Activated naive CD4-positive, alpha-beta T cell treated with anti-CD3 and anti-CD28 coated beads for 36 hours (primary cell): Measurements from ENCODE around the gene SELENOF. TPM values are rescaled to one million over a fixed set of nuclear protein-coding genes. Genes with fewer than 3 reads are reported as not detected.
"Not testable (repeated sequence)": the region's sequence is repeated elsewhere in the genome, so short reads cannot be mapped to it uniquely, and the experiment has no call there.

Experiments
- CTCF ChIA-PET: fragments of 350-600 bp; sonication (Branson Sonifier 250); formaldehyde crosslinking; loops from one replicate; lab custom pipeline; 2021; ENCODE audit warnings: antibody characterized with exemption; lab: Charles Lee
- DNase-seq: peaks from one replicate; pipeline ENCODE4 v3.0.0-alpha.2; 2020
- H3K27ac Mint-ChIP-seq: one replicate; pipeline ENCODE4 v1.8.0; 2021; ENCODE audit warnings: mild to moderate bottlenecking, mixed read lengths
- H3K27me3 Mint-ChIP-seq: one replicate; pipeline ENCODE4 v1.8.0; 2021; ENCODE audit warnings: low read depth, mixed read lengths
- H3K36me3 Mint-ChIP-seq: one replicate; pipeline ENCODE4 v1.8.0; 2021; ENCODE audit warnings: low read depth, mixed read lengths
- H3K4me1 Mint-ChIP-seq: one replicate; pipeline ENCODE4 v1.8.0; 2021; ENCODE audit warnings: low read depth, mixed read lengths
- H3K4me3 Mint-ChIP-seq: one replicate; pipeline ENCODE4 v1.8.0; 2021; ENCODE audit warnings: mild to moderate bottlenecking, moderate library complexity, mixed read lengths
- H3K9me3 Mint-ChIP-seq: one replicate; pipeline ENCODE4 v1.8.0; 2021; ENCODE audit warnings: mixed read lengths
- intact Hi-C: fragments of 100-400 bp; cut with micrococcal nuclease; formaldehyde crosslinking; loops from one replicate; pipeline ENCODE4 v1.15.1; 2023
- total RNA-seq, 2 experiments: library from RNA; stranded (reverse); gene quantifications; one replicate each; pipeline ENCODE4 v1.2.3, GENCODE V29; 2021

Gene SELENOF
- total RNA-seq, 2 experiments from 2014 or later: 111 to 115 TPM

DNA sequence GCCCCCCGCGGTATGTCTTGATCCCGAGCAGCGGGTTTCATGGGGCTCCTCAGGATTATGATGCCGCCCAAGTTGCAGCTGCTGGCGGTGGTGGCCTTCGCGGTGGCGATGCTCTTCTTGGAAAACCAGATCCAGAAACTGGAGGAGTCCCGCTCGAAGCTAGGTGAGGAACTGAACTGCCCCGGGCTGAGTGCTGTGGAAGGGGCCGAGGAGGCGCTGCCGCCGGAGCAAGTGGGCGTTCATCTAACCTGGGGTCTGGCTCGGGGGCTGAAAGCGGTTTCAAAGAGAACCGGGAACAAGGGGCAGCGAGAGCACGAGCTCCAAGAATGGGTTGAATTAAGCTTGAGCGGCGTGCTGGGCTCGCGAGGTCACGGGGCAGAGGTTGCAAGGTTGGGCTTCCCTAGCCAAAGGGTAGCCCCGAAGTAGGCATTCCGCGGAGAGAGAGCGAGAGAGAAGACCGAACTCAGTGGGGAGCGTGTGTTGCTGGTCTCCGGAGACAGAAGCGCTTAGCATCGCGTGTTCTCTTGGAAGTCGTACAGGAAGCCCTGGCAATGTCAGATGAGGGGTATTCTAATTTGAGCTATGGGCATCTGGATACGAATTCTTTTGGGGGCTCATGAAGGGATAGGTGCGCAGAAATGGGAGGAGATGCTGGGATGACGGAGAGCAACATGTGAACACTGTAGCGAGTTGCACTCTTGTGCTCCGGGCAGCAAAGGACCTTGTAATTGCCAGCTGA lies 1.2 kb upstream of the SELENOF start:
- DNase-seq: peak; percentile 54
- Mint-ChIP-seq H3K4me3 (no peak overlapping the region), H3K9me3 (no peaks in the 10 kb centered on the region), H3K36me3 (peaks cover 8% of the 10 kb centered on the region), H3K4me1 (peaks cover 36% of the 10 kb centered on the region), H3K27me3 (no peaks in the 10 kb centered on the region), H3K27ac (no peak overlapping the region)
- intact Hi-C loops: loop anchor here (1.0 to 2.0 kb wide), 13 partner anchors 28 to 1976 kb away; partner anchors contain the start of genes BCL10, GTF2B, ODF2L and PKN2
- CTCF ChIA-PET: interaction anchor here (0.6 to 2.1 kb wide), 6 partner anchors 10 to 1879 kb away, joined by 3 to 6 read pairs (median 4); no protein-coding TSS in a partner anchor

DNA sequence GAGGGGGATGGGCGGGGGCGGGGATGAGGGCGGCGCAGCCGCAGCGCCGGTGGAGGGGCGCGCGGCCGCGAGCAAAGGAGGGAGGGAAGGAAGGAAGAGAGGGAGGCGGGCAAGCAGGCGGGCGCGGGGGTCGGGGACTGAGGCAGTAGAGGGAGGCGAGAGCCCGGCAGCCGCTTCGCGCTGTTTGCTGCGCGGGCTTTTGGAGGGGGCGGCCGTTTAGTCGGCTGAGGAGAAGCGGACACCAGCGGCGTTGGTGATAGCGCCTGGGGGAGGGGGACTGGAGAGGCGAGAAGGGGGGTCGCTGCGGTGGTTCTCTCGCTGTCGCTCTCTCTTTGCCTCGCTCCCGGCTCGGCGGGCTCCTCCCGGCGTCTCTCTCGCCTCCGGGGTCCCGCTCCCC lies 673 bp upstream of the SELENOF start, which contains the start of gene HS2ST1:
Gene HS2ST1 (plus strand): TSS at position 35 of the 397 bp plus-strand sequence.
- no peak within 1 kb of the TSS for H3K27ac Mint-ChIP-seq
- H3K27me3 Mint-ChIP-seq: no peaks in the 10 kb centered on the region
- no peaks in the 10 kb centered on the region for H3K9me3 Mint-ChIP-seq
- no peak within 1 kb of the TSS for H3K4me3 Mint-ChIP-seq
- peaks cover 14% of the 10 kb centered on the region for H3K36me3 Mint-ChIP-seq
- intact Hi-C loops: loop anchor here (1.0 to 2.0 kb wide), 12 partner anchors 28 to 1977 kb away; partner anchors contain the start of genes BCL10, GTF2B, ODF2L and PKN2
- peaks cover 41% of the 10 kb centered on the region for H3K4me1 Mint-ChIP-seq
- DNase-seq: no peak
- CTCF ChIA-PET: interaction anchor here (1.1 to 2.2 kb wide), 7 partner anchors 10 to 414 kb away, joined by 3 to 9 read pairs (median 4); partner anchors contain the start of gene SH3GLB1

DNA sequence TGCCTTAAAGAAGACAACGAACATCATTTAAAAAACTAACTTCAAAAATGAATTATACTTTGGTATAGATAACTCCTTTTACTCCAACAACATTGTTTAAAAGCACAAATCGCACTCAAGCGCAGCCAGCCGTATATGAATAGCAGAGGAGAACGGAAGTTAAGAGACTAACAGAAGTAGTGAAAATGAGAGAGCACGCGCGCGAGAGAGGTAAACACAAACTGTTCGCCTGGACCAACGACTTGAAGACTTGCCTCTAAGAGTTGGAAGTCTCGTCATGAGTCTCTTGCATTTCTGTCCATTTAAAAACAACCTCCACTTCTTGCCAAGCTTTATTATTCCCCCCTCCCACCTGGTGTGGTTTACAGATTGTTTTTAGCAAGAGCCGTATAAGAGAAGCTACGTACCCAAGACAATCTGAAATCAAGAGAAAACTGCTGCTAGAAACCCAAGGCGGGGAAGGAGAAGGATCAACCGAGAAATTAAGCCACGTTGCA lies 479 bp downstream of the SELENOF start:
- Mint-ChIP-seq H3K4me3 (no peak overlapping the region), H3K27ac (no peak overlapping the region), H3K36me3 (peaks cover 20% of the 10 kb centered on the region), H3K27me3 (no peaks in the 10 kb centered on the region), H3K4me1 (peaks cover 53% of the 10 kb centered on the region), H3K9me3 (no peaks in the 10 kb centered on the region)
- DNase-seq: peak; percentile 64
- CTCF ChIA-PET: interaction anchor here (0.6 to 2.6 kb wide), 10 partner anchors 10 to 432 kb away, joined by 4 to 9 read pairs (median 5); partner anchors contain the start of gene SH3GLB1
- intact Hi-C loops: no loop called here

DNA sequence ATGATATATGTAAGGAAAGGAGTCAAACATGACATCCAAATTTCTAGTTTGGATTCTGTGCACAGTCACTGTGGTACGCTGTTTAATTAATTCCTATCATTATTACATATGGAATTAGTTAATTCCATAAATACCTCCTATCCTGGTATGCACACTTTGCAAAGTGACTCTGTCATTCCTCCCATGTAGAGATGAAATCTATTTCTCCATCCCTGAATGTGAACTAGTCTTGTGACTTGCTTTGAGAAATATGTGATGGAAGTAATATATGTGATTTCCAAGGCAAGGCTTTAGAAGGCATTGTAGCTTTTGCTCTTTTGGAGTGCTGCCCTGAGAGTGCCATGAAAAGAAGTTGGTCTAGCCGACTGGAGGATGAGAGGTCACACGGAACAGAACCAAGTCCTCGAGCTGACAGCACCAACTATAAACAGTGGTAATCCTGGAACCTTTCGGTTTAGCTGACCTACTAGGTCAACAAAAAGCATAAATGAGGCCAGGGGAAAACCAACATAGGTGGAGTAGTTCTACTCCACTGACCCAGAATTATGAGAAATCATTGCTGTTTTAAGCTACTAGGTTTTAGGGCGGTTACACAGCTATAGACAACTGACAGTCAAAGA lies 1.5 kb downstream of the SELENOF start:
- intact Hi-C loops: no loop called here
- H3K27ac Mint-ChIP-seq: peak overlapping the region; percentile 53
- no peaks in the 10 kb centered on the region for H3K27me3 Mint-ChIP-seq
- peaks cover 25% of the 10 kb centered on the region for H3K36me3 Mint-ChIP-seq
- no peak for DNase-seq
- H3K9me3 Mint-ChIP-seq: no peaks in the 10 kb centered on the region
- no peak overlapping the region for H3K4me3 Mint-ChIP-seq
- H3K4me1 Mint-ChIP-seq: peaks cover 54% of the 10 kb centered on the region
- CTCF ChIA-PET: interaction anchor here (0.6 to 2.6 kb wide), 4 partner anchors 15 to 208 kb away, joined by 3 to 9 read pairs (median 8); partner anchors contain the start of gene SH3GLB1

DNA sequence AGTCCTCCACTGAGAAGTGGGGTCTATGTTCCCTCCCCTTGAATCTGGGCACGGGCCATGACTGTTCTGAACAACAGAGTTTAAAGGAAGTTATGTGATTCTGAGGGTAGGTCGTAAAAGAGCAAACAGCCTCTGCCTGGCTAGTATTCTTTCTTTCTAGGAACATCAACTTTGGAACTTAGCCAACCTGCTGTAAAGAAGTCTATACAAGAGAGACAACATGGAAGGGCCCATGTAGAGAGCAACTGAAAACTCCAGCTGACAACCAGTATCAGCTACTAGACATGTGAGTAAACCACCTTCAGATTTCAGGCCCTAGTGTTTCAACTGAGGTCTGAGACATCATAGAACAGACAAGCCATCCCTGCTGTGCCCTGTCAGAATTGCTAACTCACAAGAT lies 7.5 kb downstream of the SELENOF start:
- Mint-ChIP-seq H3K4me3 (no peak overlapping the region), H3K27ac (no peak overlapping the region), H3K36me3 (peaks cover 31% of the 10 kb centered on the region), H3K4me1 (peaks cover 48% of the 10 kb centered on the region), H3K9me3 (no peaks in the 10 kb centered on the region), H3K27me3 (no peaks in the 10 kb centered on the region)
- intact Hi-C loops: no loop called here
- DNase-seq: no peak
- CTCF ChIA-PET: no interaction called here

DNA sequence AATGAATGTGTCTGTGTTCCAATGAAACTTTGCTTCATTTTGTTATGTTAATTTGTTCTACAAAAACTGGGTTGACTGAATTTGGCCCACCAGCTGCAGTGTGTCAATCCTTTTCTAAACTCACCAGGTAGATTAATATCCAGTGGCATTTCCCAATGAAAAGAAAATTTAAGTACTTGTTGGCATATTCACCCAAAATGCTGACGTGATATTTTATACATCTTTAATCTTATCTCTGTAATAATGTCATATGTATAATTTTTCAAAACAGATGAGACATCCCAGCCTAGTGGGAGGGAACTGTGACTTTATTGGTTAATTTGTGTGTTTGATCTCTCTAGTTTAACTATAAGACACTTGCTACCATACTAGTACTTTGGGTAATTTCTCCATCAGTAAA lies 8.1 kb downstream of the SELENOF start:
- Mint-ChIP-seq H3K27me3 (no peaks in the 10 kb centered on the region), H3K27ac (no peak overlapping the region), H3K4me3 (no peak overlapping the region), H3K36me3 (peaks cover 34% of the 10 kb centered on the region), H3K9me3 (no peaks in the 10 kb centered on the region), H3K4me1 (peaks cover 42% of the 10 kb centered on the region)
- CTCF ChIA-PET: interaction anchor here (0.5 kb wide), 1 partner anchor 1972 kb away, joined by 4 read pairs; no protein-coding TSS in a partner anchor
- no peak for DNase-seq
- intact Hi-C loops: no loop called here

DNA sequence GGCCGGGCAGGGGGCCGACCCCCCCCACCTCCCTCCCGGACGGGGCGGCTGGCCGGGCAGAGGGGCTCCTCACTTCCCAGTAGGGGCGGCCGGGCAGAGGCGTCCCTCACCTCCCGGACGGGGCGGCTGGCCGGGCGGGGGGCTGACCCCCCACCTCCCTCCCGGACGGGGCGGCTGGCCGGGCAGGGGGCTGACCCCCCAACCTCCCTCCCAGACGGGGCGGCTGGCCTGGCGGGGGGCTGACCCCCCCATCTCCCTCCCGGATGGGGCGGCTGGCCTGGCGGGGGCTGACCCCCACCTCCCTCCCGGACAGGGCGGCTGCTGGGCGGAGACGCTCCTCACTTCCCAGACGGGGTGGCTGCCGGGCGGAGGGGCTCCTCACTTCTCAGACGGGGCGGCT lies 14.5 kb downstream of the SELENOF start:
- CTCF ChIA-PET, DNase-seq, intact Hi-C loops, H3K9me3 Mint-ChIP-seq, H3K4me3 Mint-ChIP-seq, H3K27ac Mint-ChIP-seq, H3K27me3 Mint-ChIP-seq: not testable (repeated sequence)
- peaks cover 21% of the 10 kb centered on the region for H3K4me1 Mint-ChIP-seq
- H3K36me3 Mint-ChIP-seq: peaks cover 26% of the 10 kb centered on the region

DNA sequence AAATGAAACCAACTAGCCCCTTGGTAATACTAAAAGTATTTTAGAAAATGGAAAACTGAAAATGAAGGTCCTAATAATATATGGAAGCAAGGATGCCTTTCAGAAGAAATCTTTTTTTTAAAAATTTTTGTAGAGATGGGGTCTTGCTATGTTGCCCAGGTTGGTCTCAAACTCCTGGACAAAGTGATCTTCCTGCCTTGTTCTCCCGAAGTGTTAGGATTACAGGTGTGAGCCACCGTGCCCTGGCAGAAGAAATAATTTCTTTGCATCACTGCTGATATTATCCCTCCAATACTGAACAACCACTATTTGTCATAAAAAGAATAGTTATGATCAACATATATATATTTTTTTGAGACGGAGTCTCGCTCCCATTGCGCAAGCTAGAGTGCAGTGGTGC lies 25.6 kb downstream of the SELENOF start:
- peaks cover 37% of the 10 kb centered on the region for H3K4me1 Mint-ChIP-seq
- intact Hi-C loops: no loop called here
- H3K4me3 Mint-ChIP-seq: no peak overlapping the region
- H3K9me3 Mint-ChIP-seq: no peaks in the 10 kb centered on the region
- H3K27ac Mint-ChIP-seq: no peak overlapping the region
- H3K36me3 Mint-ChIP-seq: peaks cover 9% of the 10 kb centered on the region
- CTCF ChIA-PET: no interaction called here
- no peaks in the 10 kb centered on the region for H3K27me3 Mint-ChIP-seq
- no peak for DNase-seq

DNA sequence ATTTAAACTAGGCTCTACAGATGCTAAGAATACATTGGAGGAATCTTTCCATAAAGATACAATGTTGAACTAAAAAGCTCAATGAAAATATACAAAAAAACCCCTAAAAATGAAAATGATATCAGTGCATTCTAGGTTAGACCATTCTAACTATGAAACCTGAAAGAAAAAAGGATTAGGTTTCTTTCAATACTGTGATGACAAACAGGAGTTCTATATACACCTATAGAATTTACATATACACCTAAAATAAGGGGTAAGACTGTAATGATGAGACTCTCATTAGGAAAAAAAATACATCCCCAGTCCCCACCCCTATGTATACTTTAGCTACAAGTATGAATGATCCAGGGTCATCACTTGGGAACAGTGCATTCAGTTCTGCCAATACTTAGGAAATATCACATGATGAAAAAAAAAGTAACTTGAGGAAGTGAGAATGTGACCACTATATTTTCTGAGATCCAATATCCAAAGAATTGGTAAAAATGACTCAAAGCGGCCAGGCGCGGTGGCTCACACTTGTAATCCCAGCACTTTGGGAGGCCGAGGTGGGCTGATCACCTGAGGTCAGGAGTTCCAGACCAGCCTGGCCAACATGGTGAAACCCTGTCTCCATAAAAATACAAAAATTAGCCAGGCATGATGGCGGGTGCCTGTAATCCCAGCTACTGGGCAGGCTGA lies 26.3 kb downstream of the SELENOF start:
- Mint-ChIP-seq H3K36me3 (peaks cover 9% of the 10 kb centered on the region), H3K4me1 (peaks cover 37% of the 10 kb centered on the region)
- CTCF ChIA-PET: no interaction called here

DNA sequence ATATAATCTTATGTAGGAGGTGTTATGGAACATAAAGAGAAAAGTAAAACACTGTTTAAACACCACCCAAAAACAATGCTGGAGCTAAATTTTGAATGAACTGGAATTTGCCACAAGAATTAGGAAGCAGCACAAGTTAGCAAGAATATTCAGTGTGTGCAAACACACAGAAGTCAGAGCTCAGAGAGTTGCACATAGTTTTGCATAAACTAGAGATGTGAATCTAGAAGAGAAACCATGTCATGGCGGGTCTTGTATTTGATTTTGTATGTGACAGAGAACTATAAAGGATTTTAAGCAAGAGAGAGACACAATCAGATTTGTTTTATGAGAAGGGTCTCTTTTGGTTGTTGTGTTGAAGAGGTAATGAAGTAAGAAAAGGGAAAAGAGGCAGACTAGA lies 38.2 kb downstream of the SELENOF start:
- Mint-ChIP-seq H3K9me3 (no peaks in the 10 kb centered on the region), H3K36me3 (peaks cover 15% of the 10 kb centered on the region), H3K27me3 (no peaks in the 10 kb centered on the region), H3K4me3 (no peak overlapping the region), H3K4me1 (no peaks in the 10 kb centered on the region), H3K27ac (no peak overlapping the region)
- intact Hi-C loops: no loop called here
- no peak for DNase-seq
- CTCF ChIA-PET: no interaction called here

More for the DNA sequence above, 26.3 kb downstream of the SELENOF start:
- no peak for DNase-seq
- intact Hi-C loops: loop anchor here (2.0 kb wide), 1 partner anchor 27 kb away; the partner anchor contains the start of genes HS2ST1 and SELENOF
- Mint-ChIP-seq H3K27me3 (no peaks in the 10 kb centered on the region), H3K4me3 (no peak overlapping the region), H3K9me3 (no peaks in the 10 kb centered on the region), H3K27ac (no peak overlapping the region)

DNA sequence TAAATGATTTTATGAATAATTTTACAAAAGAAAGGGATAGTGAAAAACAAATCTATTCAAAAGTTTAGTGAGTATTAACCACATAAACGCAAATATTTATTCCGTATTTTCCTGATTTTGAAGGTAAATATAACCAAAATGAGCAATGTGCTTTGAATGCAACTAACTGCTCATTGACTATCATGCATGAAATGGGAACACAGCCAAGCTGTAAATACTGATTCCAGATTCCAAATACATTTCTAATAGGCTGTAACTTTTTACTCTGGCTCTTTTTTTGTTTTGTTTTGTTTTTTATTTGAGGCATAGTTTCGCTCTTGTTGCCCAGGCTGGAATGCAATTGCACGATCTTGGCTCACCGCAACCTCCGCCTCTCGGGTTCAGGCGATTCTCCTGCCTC lies 41.8 kb downstream of the SELENOF start:
- H3K4me3 Mint-ChIP-seq: no peak overlapping the region
- no peaks in the 10 kb centered on the region for H3K9me3 Mint-ChIP-seq
- H3K36me3 Mint-ChIP-seq: peaks cover 14% of the 10 kb centered on the region
- CTCF ChIA-PET: no interaction called here
- intact Hi-C loops: no loop called here
- DNase-seq: no peak
- peaks cover 8% of the 10 kb centered on the region for H3K4me1 Mint-ChIP-seq
- H3K27ac Mint-ChIP-seq: no peak overlapping the region
- H3K27me3 Mint-ChIP-seq: no peaks in the 10 kb centered on the region

DNA sequence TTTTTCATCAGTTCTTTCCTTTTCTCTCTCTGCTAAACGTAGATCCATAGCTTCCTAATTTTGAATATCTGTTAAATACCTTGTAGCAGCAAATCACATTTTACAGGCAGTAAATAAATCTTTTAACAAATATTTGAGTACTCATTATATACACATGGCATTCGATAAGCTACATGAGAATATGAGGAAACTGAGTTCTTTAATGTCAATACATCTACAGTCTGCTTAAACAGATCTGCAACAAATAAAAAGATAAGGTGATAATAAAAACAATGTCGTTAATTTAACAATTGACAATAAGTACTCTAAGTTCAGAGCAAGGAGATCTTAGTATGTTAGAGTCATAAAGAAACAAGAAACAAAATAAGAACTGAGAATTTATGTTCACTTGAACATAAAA lies 42.9 kb downstream of the SELENOF start:
- intact Hi-C loops: no loop called here
- Mint-ChIP-seq H3K4me1 (peaks cover 13% of the 10 kb centered on the region), H3K9me3 (no peaks in the 10 kb centered on the region), H3K36me3 (peaks cover 18% of the 10 kb centered on the region), H3K27ac (no peak overlapping the region), H3K4me3 (no peak overlapping the region), H3K27me3 (no peaks in the 10 kb centered on the region)
- no peak for DNase-seq
- CTCF ChIA-PET: interaction anchor here (0.8 kb wide), 1 partner anchor 146 kb away, joined by 3 read pairs; no protein-coding TSS in a partner anchor
